PC-3 (cell line): ENCODE measurements around the gene CCDC93. TPM values are rescaled to one million over a fixed set of nuclear protein-coding genes. Genes with fewer than 3 reads are reported as not detected.

Experiments used
- ATAC-seq: fragments of 200-7000 bp; cut with Tn5 transposase; 2 replicates; pipeline ENCODE4 v1.9.1; 2020; ENCODE audit warnings: mild to moderate bottlenecking, moderate library complexity
- BruUV-seq: library from RNA; stranded (reverse); fragments of 400-500 nt; replicated peaks from 2 replicates; lab custom pipeline; 2021; lab: Mats Ljungman, UMichigan
- CTCF ChIA-PET: fragments of 300-600 bp; sonication (Branson Sonifier 250); formaldehyde crosslinking; loops from one replicate; lab custom pipeline; 2022; ENCODE audit warnings: antibody characterized with exemption; lab: Charles Lee
- POLR2A ChIA-PET: fragments of 300-600 bp; sonication (Branson Sonifier 250); formaldehyde crosslinking; loops from one replicate; lab custom pipeline; 2022; ENCODE audit warnings: antibody characterized with exemption; ENCODE audit not compliant: unreplicated experiment; lab: Charles Lee
- DNase-seq: peaks from one replicate; pipeline ENCODE4 v3.0.0-alpha.2; 2015
- H2AFZ ChIP-seq: fragments of 300-600 bp; sonication (generic); 2 replicates; pipeline ENCODE4 v1.6.0; 2016; ENCODE audit warnings: antibody characterized with exemption, low read length
- H3F3A ChIP-seq: fragments of 300-600 bp; sonication (generic); one replicate; pipeline ENCODE4 v1.6.0; 2017; ENCODE audit warnings: antibody characterized with exemption, low read length, control low read depth, mild to moderate bottlenecking; ENCODE audit not compliant: unreplicated experiment
- H3K27ac ChIP-seq: fragments of 300-600 bp; sonication (generic); 2 replicates; pipeline ENCODE4 v1.5.1; 2016; ENCODE audit warnings: mild to moderate bottlenecking, low read length
- H3K27me3 ChIP-seq: fragments of 300-600 bp; sonication (generic); 2 replicates; pipeline ENCODE4 v1.6.1; 2016; ENCODE audit warnings: low read length, mixed read lengths
- H3K36me3 ChIP-seq: fragments of 300-600 bp; sonication (generic); 2 replicates; pipeline ENCODE4 v1.6.1; 2016; ENCODE audit warnings: low read depth, mixed run types, low read length, mixed read lengths
- H3K4me1 ChIP-seq: fragments of 300-600 bp; sonication (generic); 2 replicates; pipeline ENCODE4 v1.5.1; 2016; ENCODE audit warnings: low read length; ENCODE audit not compliant: insufficient read depth
- H3K4me2 ChIP-seq: fragments of 300-600 bp; sonication (generic); 2 replicates; pipeline ENCODE4 v1.6.0; 2016; ENCODE audit warnings: low read length
- H3K4me3 ChIP-seq: fragments of 300-600 bp; sonication (generic); 2 replicates; pipeline ENCODE4 v1.5.1; 2016; ENCODE audit warnings: mild to moderate bottlenecking, low read length, mixed read lengths
- H3K79me2 ChIP-seq: fragments of 300-600 bp; sonication (generic); 2 replicates; pipeline ENCODE4 v1.6.1; 2017; ENCODE audit warnings: low read length, mixed read lengths
- H3K9ac ChIP-seq: fragments of 300-600 bp; sonication (generic); 2 replicates; pipeline ENCODE4 v1.6.0; 2016; ENCODE audit warnings: mild to moderate bottlenecking, low read length
- H3K9me2 ChIP-seq: fragments of 300-600 bp; sonication (generic); replicated peaks from 2 replicates; pipeline ENCODE4 v1.6.1; 2016; ENCODE audit warnings: mixed run types, low read length, mixed read lengths
- H3K9me3 ChIP-seq: fragments of 300-600 bp; sonication (generic); 2 replicates; pipeline ENCODE4 v1.6.1; 2016; ENCODE audit warnings: low read length, mixed read lengths
- H4K20me1 ChIP-seq: fragments of 300-600 bp; sonication (generic); 2 replicates; pipeline ENCODE4 v1.6.1; 2016; ENCODE audit warnings: low read length, mixed read lengths
- EZH2 ChIP-seq: fragments of 300-600 bp; sonication (generic); IDR thresholded peaks from one replicate; pipeline ENCODE4 v1.6.1; 2017; ENCODE audit warnings: antibody characterized with exemption, mild to moderate bottlenecking, low read length; ENCODE audit not compliant: unreplicated experiment
- EZH2phosphoT487 ChIP-seq: fragments of 300-600 bp; sonication (generic); IDR thresholded peaks from 2 replicates; pipeline ENCODE4 v1.6.1; 2018; ENCODE audit warnings: mild to moderate bottlenecking, antibody characterized with exemption, low read length, borderline replicate concordance
- intact Hi-C: fragments of 100-400 bp; cut with micrococcal nuclease; formaldehyde crosslinking; loops from 2 replicates; pipeline ENCODE4 v1.9.0; 2023
- total RNA-seq: library from RNA; depleted of rRNA; stranded (reverse); fragments of >200 nt; gene quantifications from 2 replicates; pipeline ENCODE4 v1.2.3, GENCODE V29; 2014
- TF ChIP-seq, protein P1 (sequence below): fragments of 300-600 bp; sonication (generic); conservative IDR thresholded peaks from 2 replicates; pipeline ENCODE4 v1.5.1; 2017; ENCODE audit warnings: antibody characterized with exemption, low read depth, mild to moderate bottlenecking, low read length

Gene CCDC93
- total RNA-seq, 1 experiment from 2014 or later, result 14.0 TPM

GRCh38 chr2:118003396-118003824 lies 10.5 kb downstream of the CCDC93 start:
- Histone ChIP-seq H3F3A (no peaks in the 10 kb centered on the region), H3K79me2 (peaks cover under 1% of the 10 kb centered on the region; the same call in 1 of the 2 replicates), H3K27me3 (no peaks in the 10 kb centered on the region), H3K36me3 (peaks cover 65% of the 10 kb centered on the region; the same call in 1 of the 2 replicates), H3K9me2 (no peaks in the 10 kb centered on the region), H3K4me1 (no peaks in the 10 kb centered on the region), H2AFZ (no peak overlapping the region), H3K27ac (no peak overlapping the region), H3K9ac (no peak overlapping the region), H3K9me3 (no peaks in the 10 kb centered on the region), H4K20me1 (no peaks in the 10 kb centered on the region), H3K4me2 (no peak overlapping the region), H3K4me3 (no peak overlapping the region)
- ChIA-PET CTCF (interaction anchor here (0.5 to 1.6 kb wide), 11 partner anchors 9 to 189 kb away, joined by 3 to 25 read pairs (median 4); partner anchors contain the start of genes CCDC93 and DDX18), POLR2A (no interaction called here)
- peak; percentile 85 for DNase-seq
- TF ChIP-seq EZH2, result no peak
- TF ChIP-seq, protein P1, sequence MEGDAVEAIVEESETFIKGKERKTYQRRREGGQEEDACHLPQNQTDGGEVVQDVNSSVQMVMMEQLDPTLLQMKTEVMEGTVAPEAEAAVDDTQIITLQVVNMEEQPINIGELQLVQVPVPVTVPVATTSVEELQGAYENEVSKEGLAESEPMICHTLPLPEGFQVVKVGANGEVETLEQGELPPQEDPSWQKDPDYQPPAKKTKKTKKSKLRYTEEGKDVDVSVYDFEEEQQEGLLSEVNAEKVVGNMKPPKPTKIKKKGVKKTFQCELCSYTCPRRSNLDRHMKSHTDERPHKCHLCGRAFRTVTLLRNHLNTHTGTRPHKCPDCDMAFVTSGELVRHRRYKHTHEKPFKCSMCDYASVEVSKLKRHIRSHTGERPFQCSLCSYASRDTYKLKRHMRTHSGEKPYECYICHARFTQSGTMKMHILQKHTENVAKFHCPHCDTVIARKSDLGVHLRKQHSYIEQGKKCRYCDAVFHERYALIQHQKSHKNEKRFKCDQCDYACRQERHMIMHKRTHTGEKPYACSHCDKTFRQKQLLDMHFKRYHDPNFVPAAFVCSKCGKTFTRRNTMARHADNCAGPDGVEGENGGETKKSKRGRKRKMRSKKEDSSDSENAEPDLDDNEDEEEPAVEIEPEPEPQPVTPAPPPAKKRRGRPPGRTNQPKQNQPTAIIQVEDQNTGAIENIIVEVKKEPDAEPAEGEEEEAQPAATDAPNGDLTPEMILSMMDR, result peak; percentile 88
- intact Hi-C loops, result loop anchor here (1.0 to 5.0 kb wide), 4 partner anchors 45 to 189 kb away; partner anchors contain the start of gene DDX18
- no TSS peak for BruUV-seq
- ATAC-seq, result peak; percentile 99

DNA sequence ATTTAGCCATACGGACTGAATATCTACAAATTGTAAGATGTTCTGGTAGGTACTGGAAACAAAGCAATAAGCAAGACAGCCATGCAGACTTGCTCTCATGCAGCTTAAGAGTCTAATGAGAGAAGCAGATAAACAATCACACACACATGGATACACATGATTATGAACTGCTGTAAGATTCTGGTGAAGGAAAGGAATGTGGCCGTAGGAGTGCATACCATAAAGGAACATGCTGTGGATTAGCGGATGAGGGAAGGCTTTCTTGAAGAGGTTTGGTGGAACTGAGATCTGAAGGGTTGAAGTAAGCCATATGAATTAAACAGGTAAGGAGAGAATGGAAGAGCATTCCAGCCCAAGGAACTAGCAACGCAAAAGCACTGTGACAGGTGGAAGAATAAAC lies 13.8 kb downstream of the CCDC93 start:
- no peak for ATAC-seq
- BruUV-seq, result no TSS peak
- H3F3A ChIP-seq, result no peaks in the 10 kb centered on the region

GRCh38 chr2:117997872-117998454 lies 15.9 kb downstream of the CCDC93 start:
- ChIA-PET POLR2A (no interaction called here), CTCF (no interaction called here)
- H3K9ac ChIP-seq, result no peak overlapping the region
- TF ChIP-seq, protein P1, result no peak
- no peak for TF ChIP-seq EZH2
- no peak for TF ChIP-seq EZH2phosphoT487
- no peak overlapping the region for H3K4me2 ChIP-seq
- H3K9me3 ChIP-seq, result no peaks in the 10 kb centered on the region
- no peaks in the 10 kb centered on the region for H3K27me3 ChIP-seq
- intact Hi-C loops, result no loop called here
- H4K20me1 ChIP-seq, result no peaks in the 10 kb centered on the region
- H3K4me1 ChIP-seq, result no peaks in the 10 kb centered on the region
- BruUV-seq, result no TSS peak
- no peaks in the 10 kb centered on the region for H3F3A ChIP-seq
- H3K36me3 ChIP-seq, result peaks cover 67% of the 10 kb centered on the region
- ATAC-seq, result no peak
- no peak overlapping the region for H3K4me3 ChIP-seq
- no peak for DNase-seq
- no peaks in the 10 kb centered on the region; the same call in 1 of the 2 replicates for H3K79me2 ChIP-seq
- H2AFZ ChIP-seq, result no peak overlapping the region
- no peaks in the 10 kb centered on the region for H3K9me2 ChIP-seq
- no peak overlapping the region for H3K27ac ChIP-seq

More for the DNA sequence above, 13.8 kb downstream of the CCDC93 start:
- POLR2A ChIA-PET, result no interaction called here
- Histone ChIP-seq H4K20me1 (no peaks in the 10 kb centered on the region), H3K9me3 (no peaks in the 10 kb centered on the region), H3K4me3 (no peak overlapping the region), H3K9ac (no peak overlapping the region), H3K27ac (no peak overlapping the region), H2AFZ (no peak overlapping the region), H3K4me1 (no peaks in the 10 kb centered on the region), H3K79me2 (no peaks in the 10 kb centered on the region; the same call in 1 of the 2 replicates), H3K36me3 (peaks cover 67% of the 10 kb centered on the region; the same call in 1 of the 2 replicates), H3K4me2 (no peak overlapping the region), H3K9me2 (no peaks in the 10 kb centered on the region), H3K27me3 (no peaks in the 10 kb centered on the region)
- TF ChIP-seq, protein P1, result no peak
- TF ChIP-seq EZH2, result no peak
- TF ChIP-seq EZH2phosphoT487, result no peak
- CTCF ChIA-PET, result no interaction called here
- no peak for DNase-seq
- intact Hi-C loops, result loop anchor here (5.0 kb wide), 2 partner anchors 58 to 163 kb away; no protein-coding TSS in a partner anchor
